ENCODE data around the gene TMEM100.

The TMEM100 gene

GRCh38 chr17:55743103-55743679 lies 20.5 kb upstream of the TMEM100 start:
- no peak for DNase-seq

GRCh38 chr17:55742272-55743102 lies 19.8 kb upstream of the TMEM100 start:
- DNase-seq, result no peak

- DNase-seq, result no peak
Measured at GRCh38 chr17:55741356-55741700, 18.7 kb upstream of the TMEM100 start.

GRCh38 chr17:55740511-55741355 lies 18.1 kb upstream of the TMEM100 start:
- DNase-seq, result no peak

- DNase-seq, result no peak
Measured at GRCh38 chr17:55737976-55738501, 15.4 kb upstream of the TMEM100 start.

GRCh38 chr17:55735731-55736405 lies 13.2 kb upstream of the TMEM100 start:
- DNase-seq, result peak in 1 of 5 experiments; percentile 54

- peak in 1 of 5 experiments; percentile 10 for DNase-seq
Measured at GRCh38 chr17:55734128-55734781, 11.6 kb upstream of the TMEM100 start.

GRCh38 chr17:55731586-55732250 lies 9.1 kb upstream of the TMEM100 start:
- DNase-seq, result no peak

GRCh38 chr17:55730808-55731207 lies 8.1 kb upstream of the TMEM100 start:
- no peak for DNase-seq

GRCh38 chr17:55730380-55730779 lies 7.7 kb upstream of the TMEM100 start:
- DNase-seq, result no peak

GRCh38 chr17:55729484-55729883 lies 6.8 kb upstream of the TMEM100 start:
- DNase-seq, result no peak

- DNase-seq, result no peak
Measured at GRCh38 chr17:55728833-55729232, 6.2 kb upstream of the TMEM100 start.

GRCh38 chr17:55728361-55728760 lies 5.7 kb upstream of the TMEM100 start:
- no peak for DNase-seq

- DNase-seq, result no peak
Measured at GRCh38 chr17:55727920-55728319, 5.3 kb upstream of the TMEM100 start.

GRCh38 chr17:55727275-55727674 lies 4.6 kb upstream of the TMEM100 start:
- no peak for DNase-seq

GRCh38 chr17:55726440-55726839 lies 3.8 kb upstream of the TMEM100 start:
- no peak for DNase-seq

GRCh38 chr17:55723488-55723848 lies 804 bp upstream of the TMEM100 start:
- DNase-seq, result no peak

- DNase-seq, result no peak
Measured at GRCh38 chr17:55722016-55722736, 488 bp downstream of the TMEM100 start.

- no peak for DNase-seq
Measured at GRCh38 chr17:55720919-55721836, 1.5 kb downstream of the TMEM100 start.
